HG02840 (cell line): ENCODE results near the gene ENPP1.
"Not testable (repeated sequence)": the region's sequence is repeated elsewhere in the genome, so short reads cannot be mapped to it uniquely, and the experiment has no call there.

Experiments used
- ATAC-seq: cut with Tn5 transposase; IDR thresholded peaks from one replicate; pipeline ENCODE4 v1.9.1; 2021; ENCODE audit warnings: mild to moderate bottlenecking, moderate library complexity, moderate number of reproducible peaks; ENCODE audit not compliant: unreplicated experiment, low FRiP score

The ENPP1 gene

GRCh38 chr6:131909408-131910218 is 101.8 kb downstream of the ENPP1 start:
- peak; percentile 95 for ATAC-seq

GRCh38 chr6:131910219-131910589 is 102.4 kb downstream of the ENPP1 start:
- no peak for ATAC-seq

- ATAC-seq: no peak
Measured at GRCh38 chr6:131910956-131911355, 103.1 kb downstream of the ENPP1 start.

DNA sequence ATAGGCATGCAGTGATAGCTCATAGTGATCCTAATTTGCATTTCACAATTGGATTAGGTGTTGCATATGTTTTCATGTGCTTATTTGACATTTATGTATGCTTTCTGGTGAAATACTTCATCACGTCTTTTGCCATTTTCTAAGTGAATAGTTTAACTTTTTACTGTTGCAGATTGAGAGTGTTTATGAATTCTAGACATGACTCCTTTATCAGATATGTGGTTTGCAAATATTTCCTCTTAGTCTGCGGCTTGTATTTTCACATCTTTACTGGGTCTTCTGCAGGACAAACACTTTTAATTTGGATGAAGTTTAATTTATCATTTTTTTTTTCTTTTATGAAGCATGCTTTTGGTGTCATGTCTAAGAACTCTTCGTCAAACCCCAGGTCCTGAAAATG is 104.1 kb downstream of the ENPP1 start:
- no peak for ATAC-seq

DNA sequence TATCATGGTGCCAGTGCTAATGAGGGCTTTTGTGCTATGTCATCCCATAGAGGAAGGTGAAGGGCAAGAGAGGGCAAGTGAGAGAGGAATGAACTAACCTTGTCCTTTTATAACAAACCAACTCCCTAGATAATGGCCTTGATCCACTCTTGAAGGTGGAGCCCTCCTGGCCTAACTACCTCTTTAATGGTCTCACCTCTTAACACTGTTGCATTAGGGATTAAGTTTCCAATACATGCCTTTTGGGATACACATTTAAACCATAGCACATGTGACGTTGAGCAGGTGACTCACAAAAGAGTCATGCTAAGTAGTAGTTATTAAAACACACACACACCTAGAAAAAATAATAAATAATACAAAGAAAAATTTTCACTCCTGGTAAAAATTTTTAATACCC is 106.4 kb downstream of the ENPP1 start:
- ATAC-seq: no peak

DNA sequence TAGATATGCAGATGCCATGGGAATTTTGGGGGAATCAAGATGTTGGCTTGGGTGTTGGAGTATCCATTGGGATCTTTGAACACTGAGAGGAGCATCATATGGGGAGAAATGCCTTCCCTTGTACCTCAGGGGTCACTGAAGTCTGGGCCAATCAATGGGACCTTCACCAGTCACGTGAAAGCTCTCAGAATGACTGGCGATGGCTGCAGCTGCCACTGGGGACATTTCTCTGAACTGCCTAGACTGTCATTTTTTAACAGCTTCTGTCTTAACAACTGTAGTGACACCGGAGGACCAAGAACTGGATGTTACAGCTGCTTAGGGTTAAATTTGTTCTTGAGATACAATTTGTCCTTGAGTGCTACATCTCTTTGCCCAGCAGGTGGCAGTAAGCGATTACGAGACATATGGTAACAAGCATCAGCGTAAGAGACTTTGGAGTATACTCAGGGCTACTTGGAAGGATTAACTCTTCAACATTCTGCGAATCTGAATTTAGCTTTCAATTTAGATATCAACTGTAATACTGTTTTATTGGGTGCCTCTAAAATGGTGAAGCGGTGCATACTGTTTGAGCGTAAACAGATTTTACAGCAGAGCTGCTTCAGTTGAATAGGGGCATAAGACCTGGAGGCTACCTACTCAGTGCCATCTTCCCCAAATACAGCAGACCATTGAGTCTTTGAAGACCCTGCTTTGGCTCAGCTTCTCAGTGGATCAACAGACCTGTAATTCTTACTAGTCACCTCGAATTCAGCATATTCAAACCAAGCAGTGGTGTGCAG is 107.3 kb downstream of the ENPP1 start:
- peak; percentile 81 for ATAC-seq

DNA sequence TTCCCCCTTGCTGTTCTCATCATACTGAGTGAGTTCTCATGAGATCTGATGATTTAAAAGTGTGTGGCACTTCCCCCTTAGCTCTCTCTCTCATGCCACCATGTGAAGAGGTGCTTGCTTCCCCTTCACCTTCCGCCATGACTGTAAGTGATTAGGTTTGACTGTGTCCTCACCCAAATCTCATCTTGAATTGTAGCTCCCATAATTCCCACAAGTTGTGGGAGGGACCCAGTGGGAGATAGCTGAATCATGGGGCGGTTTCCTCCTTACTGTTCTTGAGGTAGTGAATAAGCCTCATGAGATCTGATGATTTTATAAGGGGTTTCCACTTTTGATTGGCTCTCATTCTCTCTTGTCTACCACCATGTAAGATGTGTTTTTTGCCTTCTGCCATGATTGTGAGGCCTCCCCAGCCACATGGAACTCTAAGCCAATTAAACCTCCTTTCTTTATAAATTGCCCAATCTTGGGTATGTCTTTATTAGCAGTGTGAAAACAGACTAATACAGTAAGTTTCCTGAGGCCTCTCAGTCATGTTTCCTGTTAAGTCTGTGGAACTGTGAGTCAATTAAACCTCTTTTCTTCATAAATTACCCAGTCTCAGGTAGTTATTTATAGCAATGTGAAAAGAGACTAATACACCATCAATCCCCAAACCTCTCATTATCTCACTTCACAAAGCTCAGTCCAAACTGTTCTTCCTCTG is 108.4 kb downstream of the ENPP1 start:
- ATAC-seq: not testable (repeated sequence)

- ATAC-seq: no peak
Measured at GRCh38 chr6:131916847-131917246, 109.0 kb downstream of the ENPP1 start.

GRCh38 chr6:131917318-131917717 is 109.5 kb downstream of the ENPP1 start:
- no peak for ATAC-seq

- ATAC-seq: no peak
Measured at GRCh38 chr6:131917763-131918649, 110.2 kb downstream of the ENPP1 start.

DNA sequence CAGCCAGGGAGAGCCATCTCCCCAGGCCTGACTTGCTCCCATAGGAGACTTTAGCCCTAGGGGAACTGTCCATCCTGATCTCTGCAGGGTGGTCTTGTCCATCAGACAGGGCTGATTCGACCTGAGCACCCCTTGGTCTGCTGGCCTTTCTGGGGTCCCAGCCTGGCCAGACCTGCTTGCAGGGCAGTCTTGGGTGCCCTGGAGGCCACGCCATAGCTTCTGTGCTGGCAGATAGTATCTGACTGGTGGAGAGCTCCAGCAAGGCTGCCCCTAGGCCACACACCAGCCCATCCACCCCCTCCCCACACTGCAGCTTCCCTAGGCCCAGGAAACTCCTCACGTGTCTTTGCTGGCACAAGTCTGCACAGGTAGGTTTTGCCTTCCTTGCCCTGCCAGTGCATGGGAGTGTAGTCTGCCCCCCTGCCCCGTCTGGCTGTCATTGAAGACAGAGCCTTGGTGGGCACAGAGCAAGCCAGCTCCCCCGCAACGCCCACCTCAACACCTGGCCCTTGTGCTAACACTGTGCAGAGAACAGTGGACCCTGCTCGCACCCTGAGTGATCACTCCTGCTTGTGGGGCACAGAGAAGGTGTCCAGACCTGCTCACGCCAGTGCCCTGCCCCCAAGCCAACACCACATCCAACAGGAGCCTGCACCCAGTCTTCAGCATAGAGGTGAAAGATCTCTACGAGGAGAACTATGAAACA is 111.0 kb downstream of the ENPP1 start:
- no peak for ATAC-seq

DNA sequence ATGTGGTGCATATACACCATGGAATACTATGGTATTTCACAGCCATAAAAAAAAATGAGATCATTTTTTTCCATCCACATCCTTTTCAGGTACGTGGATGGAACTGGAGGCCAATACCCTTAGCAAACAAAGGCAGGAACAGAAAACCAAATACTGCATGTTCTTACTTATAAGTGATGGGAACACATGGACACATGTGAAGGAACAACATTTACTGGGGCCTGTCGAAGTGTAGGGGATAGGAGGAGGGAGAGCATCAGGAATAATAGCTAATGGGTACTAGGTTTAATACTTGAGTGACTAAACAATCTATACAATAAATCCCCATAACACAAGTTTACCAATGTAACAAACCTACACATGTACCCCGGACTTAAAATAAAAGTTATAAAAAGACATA is 112.8 kb downstream of the ENPP1 start:
- no peak for ATAC-seq

DNA sequence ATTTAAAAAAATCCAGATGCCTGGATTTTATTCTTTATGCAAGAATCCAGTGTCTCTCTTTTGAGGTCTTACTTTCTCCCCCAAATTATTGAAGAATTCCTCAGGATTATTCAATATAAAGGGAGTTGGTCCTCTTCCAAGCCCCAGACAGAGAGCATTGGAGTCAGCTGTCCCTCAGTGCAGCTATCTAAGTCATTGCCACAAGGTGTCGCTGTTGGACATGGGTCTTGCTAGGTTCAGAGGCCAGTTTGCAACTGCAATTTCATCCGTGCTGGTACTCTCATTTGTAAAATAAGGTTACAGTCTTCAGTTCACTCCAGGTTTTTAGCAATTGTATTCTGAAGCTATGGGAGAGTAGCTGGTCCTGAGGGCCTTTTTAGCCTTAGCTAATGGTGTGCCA is 115.5 kb downstream of the ENPP1 start:
- ATAC-seq: no peak

DNA sequence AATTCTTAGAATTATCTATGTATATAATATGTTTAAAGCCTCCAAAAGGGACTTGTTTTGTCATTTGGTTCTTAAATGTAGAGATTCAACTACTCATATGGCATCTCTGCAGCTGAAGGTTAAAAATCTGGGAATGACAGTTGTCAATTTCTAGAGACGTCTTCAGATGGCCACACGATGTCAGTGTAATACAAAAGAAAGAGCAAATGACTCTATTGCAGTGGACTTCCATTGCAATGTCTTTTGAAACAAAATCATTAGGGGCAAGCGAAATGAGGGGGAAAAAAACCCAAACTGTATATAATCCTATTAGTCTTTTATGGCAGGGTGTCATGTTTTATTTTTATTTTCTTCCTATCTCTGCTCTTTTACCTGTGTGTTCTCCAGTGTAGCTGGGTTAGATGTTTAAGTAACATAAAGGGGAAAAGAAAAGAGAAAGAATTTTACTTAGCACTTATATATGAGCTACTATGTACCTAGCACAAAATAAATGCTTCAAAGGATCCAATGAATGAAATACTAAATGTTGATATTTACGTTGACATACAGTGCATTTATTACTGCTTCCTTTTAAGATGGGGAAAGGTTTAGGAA is 117.2 kb downstream of the ENPP1 start:
- no peak for ATAC-seq

DNA sequence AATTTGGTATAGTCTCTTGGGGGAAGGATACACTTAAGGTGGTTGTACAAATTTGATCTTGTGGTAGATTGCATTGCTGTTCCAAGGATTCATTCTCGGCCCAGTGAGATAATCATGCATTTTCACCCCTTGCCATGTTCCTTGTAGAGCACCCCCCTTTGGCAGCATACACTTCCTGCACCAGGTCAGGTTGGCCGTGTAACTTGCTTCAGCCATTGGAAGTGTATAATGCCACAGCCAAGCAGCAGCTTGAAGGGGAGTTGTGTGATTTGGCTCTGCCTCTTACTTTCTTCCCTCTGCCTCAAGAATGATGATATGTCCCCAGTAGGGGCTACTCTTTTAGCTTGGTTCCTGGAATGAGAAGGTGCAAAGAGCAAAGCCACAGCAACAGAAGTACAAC is 121.4 kb downstream of the ENPP1 start:
- ATAC-seq: no peak

- ATAC-seq: no peak
Measured at GRCh38 chr6:131929976-131930375, 122.2 kb downstream of the ENPP1 start.

DNA sequence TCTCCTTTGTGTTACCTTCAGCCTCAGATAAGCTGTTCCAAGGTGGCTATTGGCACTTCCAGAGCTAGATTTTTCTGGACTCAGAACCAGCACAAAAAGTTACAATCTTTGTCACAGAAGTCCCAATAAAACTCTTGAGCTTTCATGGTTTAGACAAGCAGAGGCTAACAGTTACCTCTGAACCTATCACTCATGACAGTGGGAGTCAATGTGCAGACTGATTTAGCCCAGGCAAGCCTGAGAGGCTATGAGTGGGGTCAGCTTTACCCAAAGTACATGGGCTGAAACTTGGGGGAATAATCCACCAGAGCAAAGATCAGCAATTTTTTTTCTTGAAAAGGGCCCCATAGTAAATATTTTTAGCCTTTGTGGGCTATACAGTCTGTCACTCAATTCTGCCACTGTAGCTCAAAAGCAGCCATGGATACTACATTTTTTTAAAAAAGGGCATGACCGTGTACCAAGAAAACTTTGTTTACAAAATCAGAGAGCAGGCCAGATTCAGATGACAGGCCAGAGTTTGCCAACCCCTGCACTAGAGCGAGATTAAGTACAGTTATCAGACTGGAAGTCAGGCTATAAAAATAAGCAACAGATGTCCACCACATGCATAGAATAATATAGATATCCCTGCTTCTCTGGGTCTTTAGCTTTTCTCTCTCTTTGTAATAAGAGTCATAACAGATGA is 123.4 kb downstream of the ENPP1 start:
- ATAC-seq: no peak

GRCh38 chr6:131936156-131936555 is 128.3 kb downstream of the ENPP1 start:
- no peak for ATAC-seq

GRCh38 chr6:131937226-131937625 is 129.4 kb downstream of the ENPP1 start:
- no peak for ATAC-seq
